Measurements from ENCODE around the gene PALLD.
"Not testable (repeated sequence)": the region's sequence is repeated elsewhere in the genome, so short reads cannot be mapped to it uniquely, and the experiment has no call there.

PALLD gene

GRCh38 chr4:168496834-168497233 lies at the start of gene PALLD:
TSS of gene PALLD (plus strand) at chr4:168497052.
- DNase-seq: no peak

GRCh38 chr4:168449063-168449462 lies 47.8 kb upstream of the PALLD start:
- DNase-seq: not testable (repeated sequence)

GRCh38 chr4:168449719-168450452 lies 47.0 kb upstream of the PALLD start:
- no peak for DNase-seq

- DNase-seq: no peak
Measured at GRCh38 chr4:168451331-168451730, 45.5 kb upstream of the PALLD start.

- DNase-seq: no peak
Measured at GRCh38 chr4:168451744-168452390, 45.0 kb upstream of the PALLD start.

DNA sequence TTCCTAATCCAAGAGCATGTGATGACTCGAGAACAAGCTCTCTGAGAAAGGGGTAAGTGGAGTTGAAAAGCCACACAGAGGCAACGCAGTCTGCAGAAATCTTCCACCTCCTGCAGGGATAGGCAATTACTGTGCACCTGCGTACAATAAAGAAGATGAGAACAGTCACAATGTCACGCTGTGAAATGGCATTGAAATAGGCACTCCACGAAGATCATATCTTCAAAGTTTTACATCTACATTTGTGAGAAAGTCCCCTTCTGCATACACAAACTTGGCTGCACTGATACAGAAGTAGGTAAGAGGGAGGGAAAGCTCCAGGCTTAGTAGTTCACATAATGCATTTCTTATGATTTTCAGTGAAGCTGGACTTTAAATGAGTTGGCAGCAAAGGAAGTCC lies 43.7 kb upstream of the PALLD start:
- peak; percentile 9 for DNase-seq

DNA sequence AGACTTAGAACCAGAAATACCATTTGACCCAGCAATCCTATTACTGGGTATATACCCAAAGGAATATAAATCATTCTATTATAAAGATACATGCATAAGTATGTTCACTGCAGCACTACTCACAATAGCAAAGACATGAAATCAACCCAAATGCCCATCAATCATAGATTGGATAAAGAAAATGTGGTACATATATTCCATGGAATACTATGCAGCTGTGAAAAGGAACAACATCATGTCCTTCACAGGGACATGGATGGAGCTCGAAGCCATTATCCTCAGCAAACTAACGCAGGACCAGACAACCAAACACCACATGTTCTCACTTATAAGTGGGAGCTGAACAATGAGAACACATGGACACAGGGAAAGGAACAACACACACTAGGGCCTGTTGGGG lies 38.6 kb upstream of the PALLD start:
- not testable (repeated sequence) for DNase-seq

DNA sequence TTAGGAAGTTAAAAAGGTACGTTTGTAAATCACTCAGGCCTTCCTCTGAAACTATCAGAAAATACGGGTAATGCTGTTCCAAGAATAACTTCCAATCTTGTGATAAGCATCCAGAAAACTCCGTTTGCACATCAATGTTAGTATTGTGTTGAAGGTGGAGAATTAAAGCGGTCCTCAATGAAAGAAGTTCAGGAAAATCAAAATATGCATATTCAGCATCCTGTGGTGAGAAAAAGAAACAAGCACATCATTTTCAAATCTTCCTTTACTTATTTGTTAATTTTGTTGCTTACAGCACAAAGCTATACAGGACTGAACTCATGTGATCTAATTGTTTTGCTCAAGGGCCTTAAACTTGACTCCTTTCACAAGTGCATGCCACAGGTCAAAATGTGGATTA lies 35.0 kb upstream of the PALLD start:
- DNase-seq: no peak

DNA sequence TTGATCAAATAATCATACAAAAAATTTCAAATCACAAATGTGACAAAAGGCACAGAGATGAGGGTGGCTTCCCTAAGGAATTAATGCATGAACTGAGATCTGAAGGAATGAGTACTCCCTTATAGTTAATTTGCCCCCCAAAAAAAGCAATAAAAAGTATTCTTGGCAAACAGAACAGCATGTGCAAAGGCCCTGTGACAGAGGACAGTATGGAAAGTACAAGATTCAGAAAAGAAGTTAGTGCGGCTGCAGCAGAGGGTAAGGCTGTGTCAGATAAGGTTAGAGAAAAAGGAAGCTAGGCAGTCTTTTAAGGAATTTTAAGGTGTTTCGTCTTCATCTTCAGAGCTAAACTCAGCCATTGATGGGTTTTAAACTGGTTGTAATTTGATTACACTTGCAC lies 23.9 kb upstream of the PALLD start:
- no peak for DNase-seq

DNA sequence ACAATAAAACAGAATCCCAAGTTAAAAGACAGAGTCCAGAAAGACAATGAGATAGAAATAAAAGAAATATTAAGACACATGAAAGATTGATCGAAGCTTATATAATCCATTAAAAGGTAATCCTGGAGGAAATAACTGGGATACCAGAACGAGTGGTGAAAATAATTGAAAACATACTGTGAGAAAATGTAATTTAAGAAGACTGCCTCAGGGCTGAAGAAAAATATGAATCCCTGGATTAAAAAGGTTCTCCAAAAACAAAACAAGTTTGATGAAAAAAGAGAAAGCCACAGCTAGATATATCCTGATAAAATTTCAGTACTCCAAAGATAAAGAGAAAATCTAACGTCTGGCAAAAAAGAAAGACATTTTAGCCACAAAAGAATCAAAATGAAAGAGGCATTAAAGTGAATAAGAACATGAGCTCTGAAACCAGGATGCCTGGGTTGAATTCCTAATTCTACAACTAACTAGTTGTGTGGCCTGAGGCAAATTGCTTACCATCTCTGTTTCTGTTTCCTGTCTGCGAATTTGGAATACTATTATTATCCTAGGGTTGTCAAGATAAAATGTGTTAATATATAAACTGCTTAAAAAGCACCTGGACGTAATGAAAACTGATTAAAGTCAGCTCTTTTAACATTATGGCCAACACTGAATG lies 22.1 kb upstream of the PALLD start:
- no peak for DNase-seq

- DNase-seq: no peak
Measured at GRCh38 chr4:168475745-168476144, 21.1 kb upstream of the PALLD start.

DNA sequence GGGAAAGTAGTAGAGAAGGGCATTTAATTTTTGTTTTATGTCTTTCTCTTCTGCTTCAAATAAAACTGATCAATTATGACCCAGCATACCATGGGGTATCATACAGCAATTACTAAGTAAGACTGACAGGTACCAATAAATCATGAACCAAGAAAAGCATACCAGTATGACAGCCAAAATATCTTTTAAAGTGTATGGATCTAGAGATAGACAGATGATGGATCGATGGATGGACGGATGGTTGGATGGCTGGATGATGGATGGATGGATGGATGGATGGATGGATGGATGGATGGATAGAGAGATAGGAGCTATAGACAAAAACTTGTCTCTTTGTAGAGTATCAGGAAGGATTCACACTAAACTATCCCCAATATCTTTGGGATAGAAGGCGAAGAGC lies 18.0 kb upstream of the PALLD start:
- no peak for DNase-seq

DNA sequence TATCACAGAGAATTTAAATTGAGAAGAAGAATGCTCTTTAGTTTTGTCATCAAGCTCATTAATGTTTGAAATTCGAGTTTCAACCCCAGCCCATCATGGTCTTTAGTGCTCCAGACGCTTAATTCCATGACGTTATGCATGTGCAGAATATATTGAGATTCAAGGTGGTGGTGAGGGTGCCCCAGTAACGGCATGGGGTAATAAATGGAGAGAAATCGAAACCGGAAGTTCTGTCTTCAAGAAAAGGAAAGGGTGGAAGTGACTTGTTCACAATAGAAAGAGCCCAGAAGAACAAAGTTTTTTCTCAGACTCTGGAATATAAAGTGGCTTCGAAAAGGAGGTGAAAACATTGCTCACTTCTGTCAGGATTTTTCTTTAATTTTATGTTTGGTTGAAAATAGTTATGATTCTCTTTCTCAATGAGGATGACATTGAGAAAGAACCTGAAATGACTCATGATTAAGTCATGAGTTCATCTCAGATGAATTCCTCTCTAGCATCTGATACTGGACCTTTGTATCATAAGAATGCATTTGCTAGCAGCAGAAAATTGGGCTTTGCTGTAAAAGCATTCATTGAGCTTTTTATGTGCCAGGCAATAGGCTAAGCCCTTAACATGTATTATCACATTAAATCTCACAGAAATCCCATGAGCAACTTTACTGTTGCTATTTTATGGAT lies 15.8 kb upstream of the PALLD start:
- DNase-seq: peak; percentile 5

DNA sequence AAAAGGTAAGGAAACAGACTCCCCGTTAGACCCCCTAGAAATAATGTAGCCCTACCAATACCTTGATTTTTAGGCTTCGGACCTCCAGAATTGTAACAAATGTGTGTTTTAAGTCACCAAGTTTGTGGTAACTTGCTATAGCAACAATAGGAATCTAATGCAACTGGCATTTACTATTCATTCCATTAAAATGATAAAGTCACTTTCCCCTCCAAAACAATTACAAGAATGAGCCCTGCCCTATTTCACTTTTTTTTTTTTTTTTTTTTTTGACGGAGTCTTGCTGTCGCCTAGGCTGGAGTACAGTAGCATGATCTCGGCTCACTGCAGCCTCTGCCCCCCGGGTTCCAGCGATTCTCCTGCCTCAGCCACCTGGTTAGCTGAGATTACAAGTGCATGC lies 13.0 kb upstream of the PALLD start:
- no peak for DNase-seq

GRCh38 chr4:168484626-168485025 lies 12.2 kb upstream of the PALLD start:
- no peak for DNase-seq

GRCh38 chr4:168485156-168485910 lies 11.5 kb upstream of the PALLD start:
- DNase-seq: no peak

DNA sequence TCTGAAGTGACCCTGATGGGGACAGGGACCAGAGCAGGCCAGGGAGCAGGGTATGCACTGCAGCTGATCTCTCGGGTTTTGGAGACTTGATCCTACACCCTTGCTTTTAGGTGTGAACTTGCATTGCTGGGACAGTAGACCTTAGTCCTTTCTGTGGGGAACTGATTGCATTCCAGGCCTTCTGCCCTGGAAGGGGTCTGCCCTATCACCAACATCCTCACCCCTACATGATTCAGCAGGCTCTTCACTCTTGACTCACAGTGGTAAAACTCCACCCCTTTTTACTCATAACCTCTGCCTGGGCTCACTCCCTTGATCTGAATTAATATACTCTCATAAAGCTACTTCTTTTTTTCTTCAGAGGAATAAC lies 10.0 kb upstream of the PALLD start:
- no peak for DNase-seq

- DNase-seq: no peak
Measured at GRCh38 chr4:168487282-168488035, 9.4 kb upstream of the PALLD start.

DNA sequence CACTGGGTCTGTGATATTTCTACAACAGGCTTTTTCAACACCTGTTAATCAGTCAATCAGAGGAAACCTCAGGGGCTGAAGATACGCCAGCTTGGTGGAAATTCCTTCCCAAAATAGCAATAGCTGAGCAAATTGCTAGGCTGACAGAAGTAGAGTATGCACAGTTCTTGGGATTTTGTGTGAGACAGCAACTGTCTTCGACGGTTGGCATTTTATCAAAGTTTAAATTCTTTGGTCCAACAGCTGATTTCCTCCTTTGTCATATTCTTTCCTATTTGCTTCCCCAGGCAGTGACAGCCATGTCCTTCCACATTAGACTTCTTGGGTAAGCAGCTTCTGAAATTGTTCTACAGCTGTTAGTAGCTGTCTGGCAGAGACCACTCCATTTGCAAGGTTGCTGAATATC lies 8.0 kb upstream of the PALLD start:
- DNase-seq: no peak

DNA sequence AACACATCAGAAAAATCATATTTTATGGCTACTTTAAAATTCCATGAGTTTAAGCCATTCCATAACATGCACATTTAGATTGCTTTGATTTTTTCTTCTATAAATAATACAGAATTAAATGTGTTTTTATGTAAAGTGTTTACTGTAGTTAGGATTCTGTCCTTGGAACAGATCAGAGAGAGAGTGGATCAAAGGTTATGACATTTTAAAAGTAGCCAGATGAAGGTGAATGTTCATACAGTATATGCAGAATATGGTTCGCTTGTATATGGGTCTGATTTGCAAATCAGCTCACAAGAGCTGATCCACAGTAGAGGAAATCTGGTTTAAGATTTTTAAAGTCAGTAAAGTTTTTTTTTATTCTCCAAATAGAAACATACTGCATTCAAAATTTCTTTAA lies 7.2 kb upstream of the PALLD start:
- DNase-seq: no peak

GRCh38 chr4:168490711-168491110 lies 6.1 kb upstream of the PALLD start:
- no peak for DNase-seq

GRCh38 chr4:168491563-168491962 lies 5.3 kb upstream of the PALLD start:
- DNase-seq: no peak

All from NCI-H1105 (cell line).